OCI-LY7 (cell line): ENCODE results near the gene VEPH1.

Experiments
- CTCF ChIP-seq: fragments of 200-600 bp; sonication (generic); conservative IDR thresholded peaks from 2 replicates; pipeline ENCODE4 v1.5.1; 2014; ENCODE audit warnings: mild to moderate bottlenecking, antibody characterized with exemption, low read length, moderate library complexity, mixed read lengths
- EZH2phosphoT487 ChIP-seq: fragments of 200-600 bp; sonication (generic); IDR thresholded peaks from 2 replicates; pipeline ENCODE4 v1.6.1; 2018; ENCODE audit warnings: low read depth, borderline replicate concordance, mild to moderate bottlenecking, mixed run types, antibody characterized with exemption, low read length, moderate library complexity, mixed read lengths

- TF ChIP-seq CTCF = no peak
- no peak for TF ChIP-seq EZH2phosphoT487
Measured at GRCh38 chr3:157464321-157464720, 38.9 kb downstream of the VEPH1 start.
